BE2C (cell line): ENCODE measurements around the gene HIVEP3.

Source experiments
- DNase-seq: peaks from one replicate; pipeline ENCODE4 v3.0.0-alpha.2; 2020
- H3K27me3 ChIP-seq: fragments of 250-450 bp; sonication (Bioruptor Pico); 2 replicates; pipeline ENCODE4 v1.5.1; 2020; ENCODE audit warnings: mild to moderate bottlenecking
- H3K36me3 ChIP-seq: fragments of 250-450 bp; sonication (Bioruptor Pico); 2 replicates; pipeline ENCODE4 v1.5.1; 2020; ENCODE audit warnings: mild to moderate bottlenecking
- H3K4me1 ChIP-seq: fragments of 250-450 bp; sonication (Bioruptor Pico); 2 replicates; pipeline ENCODE4 v1.5.1; 2020
- H3K4me3 ChIP-seq: 2 replicates; pipeline ENCODE4 v1.5.1; 2011; ENCODE audit warnings: low read depth, low read length
- H3K9me3 ChIP-seq: fragments of 250-450 bp; sonication (Bioruptor Pico); 2 replicates; pipeline ENCODE4 v1.5.1; 2020
- CTCF ChIP-seq: IDR thresholded peaks from 2 replicates; pipeline ENCODE4 v1.5.1; 2012; ENCODE audit warnings: mild to moderate bottlenecking, low read depth, low read length

Gene HIVEP3

GRCh38 chr1:41589395-41589794 is 329.3 kb downstream of the HIVEP3 start:
- DNase-seq: no peak
- no peaks in the 10 kb centered on the region for H3K36me3 ChIP-seq
- no peaks in the 10 kb centered on the region for H3K4me1 ChIP-seq
- no peak overlapping the region for H3K4me3 ChIP-seq
- H3K9me3 ChIP-seq: no peaks in the 10 kb centered on the region
- no peaks in the 10 kb centered on the region for H3K27me3 ChIP-seq
- TF ChIP-seq CTCF: no peak

GRCh38 chr1:41588334-41588875 is 330.3 kb downstream of the HIVEP3 start:
- DNase-seq: no peak
- Histone ChIP-seq H3K9me3 (no peaks in the 10 kb centered on the region), H3K4me3 (no peak overlapping the region), H3K4me1 (no peaks in the 10 kb centered on the region), H3K27me3 (no peaks in the 10 kb centered on the region), H3K36me3 (no peaks in the 10 kb centered on the region)
- no peak for TF ChIP-seq CTCF

GRCh38 chr1:41587791-41588190 is 330.9 kb downstream of the HIVEP3 start:
- Histone ChIP-seq H3K4me3 (no peak overlapping the region), H3K4me1 (no peaks in the 10 kb centered on the region), H3K36me3 (no peaks in the 10 kb centered on the region), H3K27me3 (no peaks in the 10 kb centered on the region), H3K9me3 (no peaks in the 10 kb centered on the region)
- no peak for DNase-seq
- no peak for TF ChIP-seq CTCF

- no peak for DNase-seq
- H3K27me3 ChIP-seq: no peaks in the 10 kb centered on the region
- no peaks in the 10 kb centered on the region for H3K9me3 ChIP-seq
- no peaks in the 10 kb centered on the region for H3K36me3 ChIP-seq
- TF ChIP-seq CTCF: no peak
- no peaks in the 10 kb centered on the region for H3K4me1 ChIP-seq
- H3K4me3 ChIP-seq: no peak overlapping the region
Observed at GRCh38 chr1:41586230-41586629, 332.5 kb downstream of the HIVEP3 start.

GRCh38 chr1:41583658-41584547 is 334.8 kb downstream of the HIVEP3 start:
- no peak for DNase-seq
- no peaks in the 10 kb centered on the region for H3K27me3 ChIP-seq
- no peaks in the 10 kb centered on the region for H3K9me3 ChIP-seq
- TF ChIP-seq CTCF: no peak
- H3K36me3 ChIP-seq: no peaks in the 10 kb centered on the region
- H3K4me1 ChIP-seq: no peaks in the 10 kb centered on the region
- no peak overlapping the region for H3K4me3 ChIP-seq

GRCh38 chr1:41582851-41583657 is 335.7 kb downstream of the HIVEP3 start:
- Histone ChIP-seq H3K27me3 (no peaks in the 10 kb centered on the region), H3K4me3 (no peak overlapping the region), H3K36me3 (no peaks in the 10 kb centered on the region), H3K4me1 (no peaks in the 10 kb centered on the region), H3K9me3 (no peaks in the 10 kb centered on the region)
- no peak for DNase-seq
- TF ChIP-seq CTCF: no peak
